Stimulated activated CD4-positive, alpha-beta T cell treated with anti-CD3 and anti-CD28 coated beads, Interleukin-15, amount 100 ng/mL, for 48 hours (primary cell): Measurements from ENCODE around the gene OSBPL8.

Experiments used
- DNase-seq, 2 donors: peaks; one replicate each; pipeline ENCODE4 v3.0.0-alpha.2; 2020; ENCODE audit warnings: low read depth in 2 of 2

OSBPL8 gene

GRCh38 chr12:76470028-76470939 is 89.3 kb downstream of the OSBPL8 start:
- DNase-seq = no peak

GRCh38 chr12:76464631-76465166 is 94.9 kb downstream of the OSBPL8 start:
- no peak for DNase-seq

- no peak for DNase-seq
These were observed 96.8 kb downstream of the OSBPL8 start for GRCh38 chr12:76462668-76463224.

GRCh38 chr12:76460807-76461206 is 98.8 kb downstream of the OSBPL8 start:
- DNase-seq = no peak

GRCh38 chr12:76457818-76458217 is 101.8 kb downstream of the OSBPL8 start:
- no peak for DNase-seq

GRCh38 chr12:76457010-76457409 is 102.6 kb downstream of the OSBPL8 start:
- no peak for DNase-seq

- peak in 1 of 2 donors; percentile 7 for DNase-seq
These were observed 103.8 kb downstream of the OSBPL8 start for GRCh38 chr12:76455582-76456345.

DNA sequence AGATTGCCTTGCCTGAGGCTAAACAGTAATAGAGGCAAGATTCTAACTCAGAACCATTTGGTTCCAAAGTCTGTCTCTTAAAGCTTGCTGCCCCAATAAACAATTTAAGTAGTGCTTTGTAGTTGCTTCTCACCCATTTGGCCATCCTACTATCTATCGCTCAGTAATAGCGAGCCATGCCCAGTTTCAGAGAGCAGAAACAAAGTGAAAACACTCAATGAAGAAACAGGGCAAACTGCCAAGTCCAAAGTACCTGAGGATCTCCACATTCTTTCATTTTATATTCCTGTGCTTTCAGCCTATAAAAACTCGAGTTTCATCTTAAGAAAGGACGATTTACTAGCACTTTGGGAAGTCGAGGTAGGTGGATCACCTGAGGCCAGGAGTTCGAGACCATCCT is 108.0 kb downstream of the OSBPL8 start:
- no peak for DNase-seq

DNA sequence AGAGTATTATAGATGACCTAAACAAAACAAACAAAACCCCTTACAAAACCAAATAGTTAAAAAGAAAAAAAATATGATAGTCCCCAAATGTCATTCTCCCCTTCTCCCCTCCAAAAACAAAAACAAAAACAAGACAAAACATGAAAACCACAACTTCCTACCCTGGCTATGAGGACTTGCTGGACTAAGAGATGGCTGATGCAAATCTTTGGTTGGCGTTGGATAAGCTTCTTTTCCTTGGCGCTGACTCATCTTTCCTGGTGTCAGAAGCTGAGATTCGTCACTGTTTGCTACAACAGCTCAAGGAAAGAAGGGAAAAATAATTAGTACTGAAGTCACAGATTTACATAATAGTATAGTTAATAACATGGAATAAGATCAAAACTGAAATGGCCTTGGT is 108.9 kb downstream of the OSBPL8 start:
- no peak for DNase-seq

- no peak for DNase-seq
These were observed 109.6 kb downstream of the OSBPL8 start for GRCh38 chr12:76449993-76450392.

- DNase-seq = no peak
These were observed 110.0 kb downstream of the OSBPL8 start for GRCh38 chr12:76449583-76449982.

DNA sequence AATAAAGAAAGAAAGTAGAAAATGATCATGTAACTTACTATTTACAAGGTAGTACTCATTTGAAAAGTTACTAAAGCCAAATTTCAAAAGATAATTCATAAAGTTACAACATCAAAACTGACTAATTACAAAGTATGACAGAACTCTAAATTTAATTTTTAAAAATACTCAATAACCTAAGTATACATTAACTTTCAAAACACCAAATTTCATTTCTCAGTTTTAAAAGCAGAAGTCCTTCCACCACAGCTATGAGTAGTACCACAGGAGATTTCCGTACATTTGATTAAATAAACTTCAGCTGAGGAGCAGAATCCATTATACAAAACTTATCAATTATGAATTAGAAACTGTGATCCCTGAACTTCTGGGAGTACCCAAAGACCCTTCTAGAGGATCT is 110.6 kb downstream of the OSBPL8 start:
- no peak for DNase-seq

GRCh38 chr12:76446090-76446489 is 113.5 kb downstream of the OSBPL8 start:
- no peak for DNase-seq

- DNase-seq = no peak
These were observed 114.1 kb downstream of the OSBPL8 start for GRCh38 chr12:76445462-76445861.

GRCh38 chr12:76444408-76444984 is 115.1 kb downstream of the OSBPL8 start:
- DNase-seq = no peak

DNA sequence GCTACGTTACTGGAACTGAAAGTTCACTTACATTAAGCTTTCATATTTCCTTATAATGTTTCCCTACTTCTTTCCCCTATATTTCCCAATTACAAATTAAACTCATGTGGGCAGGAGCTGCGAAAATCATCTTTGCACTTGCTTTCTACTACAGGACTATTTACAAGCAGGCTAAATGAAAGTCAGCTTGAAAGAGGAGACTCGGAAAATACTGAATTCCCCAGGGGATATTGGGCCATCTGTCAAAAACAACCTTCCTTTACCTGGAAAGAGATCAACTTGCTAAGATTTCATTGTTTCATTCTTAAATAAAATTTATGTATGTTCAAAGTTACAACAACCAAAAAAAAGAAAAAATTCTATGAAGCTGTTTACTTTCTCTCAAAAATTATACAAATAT is 118.6 kb downstream of the OSBPL8 start:
- DNase-seq = no peak

DNA sequence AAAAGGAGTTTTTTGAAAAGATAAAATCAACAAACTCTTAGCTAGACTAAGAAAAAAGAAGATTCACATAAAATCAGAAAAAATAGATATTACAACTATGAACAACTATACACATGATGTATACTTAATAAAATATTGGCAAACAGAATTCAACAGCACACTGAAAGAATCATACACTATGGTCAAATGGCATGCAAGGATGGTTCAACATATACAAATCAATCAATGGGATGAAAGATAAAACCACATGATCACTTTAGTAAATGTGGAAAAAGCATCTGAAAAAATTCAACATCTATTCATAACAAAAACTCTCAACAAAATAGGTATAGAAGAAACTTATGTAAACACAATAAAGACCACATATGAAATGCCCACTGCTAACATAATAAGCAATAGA is 126.8 kb downstream of the OSBPL8 start:
- DNase-seq = no peak

DNA sequence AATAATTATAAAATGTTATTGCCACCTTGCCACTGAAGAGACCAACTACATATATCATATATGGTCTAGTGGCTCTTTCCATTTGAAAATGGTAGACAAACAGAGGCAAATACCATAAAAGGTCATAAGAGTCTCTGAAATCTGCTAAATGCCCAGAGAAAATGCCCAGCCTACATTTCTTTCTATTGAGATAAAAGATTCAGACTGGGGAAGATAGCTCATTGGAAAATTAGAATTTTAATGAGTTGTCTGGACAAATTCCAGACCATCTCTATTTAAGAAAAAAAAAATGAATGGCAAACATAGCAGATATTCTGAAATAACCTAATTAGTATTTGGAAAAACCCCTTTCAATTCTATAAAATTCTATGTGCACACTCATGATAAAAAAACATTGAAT is 131.5 kb downstream of the OSBPL8 start:
- no peak for DNase-seq

DNA sequence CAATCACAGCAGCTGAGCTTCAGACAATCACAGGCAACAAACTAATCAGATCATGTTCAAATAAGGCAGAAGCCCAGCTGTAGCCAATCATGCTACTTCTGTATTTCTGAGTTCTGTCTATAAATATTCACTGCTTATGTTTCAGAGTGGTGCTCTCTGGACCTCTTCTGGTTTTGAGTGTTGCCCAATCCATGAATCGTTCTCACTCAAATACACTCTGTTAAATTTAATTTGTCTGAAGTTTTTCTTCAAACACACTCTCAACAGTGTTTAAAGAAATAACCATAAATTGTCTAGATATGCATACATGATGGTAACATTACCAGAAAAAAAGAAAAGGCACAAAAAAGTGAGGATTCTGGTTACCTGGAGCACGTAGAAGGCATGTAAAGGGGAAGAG is 133.4 kb downstream of the OSBPL8 start:
- DNase-seq = no peak

DNA sequence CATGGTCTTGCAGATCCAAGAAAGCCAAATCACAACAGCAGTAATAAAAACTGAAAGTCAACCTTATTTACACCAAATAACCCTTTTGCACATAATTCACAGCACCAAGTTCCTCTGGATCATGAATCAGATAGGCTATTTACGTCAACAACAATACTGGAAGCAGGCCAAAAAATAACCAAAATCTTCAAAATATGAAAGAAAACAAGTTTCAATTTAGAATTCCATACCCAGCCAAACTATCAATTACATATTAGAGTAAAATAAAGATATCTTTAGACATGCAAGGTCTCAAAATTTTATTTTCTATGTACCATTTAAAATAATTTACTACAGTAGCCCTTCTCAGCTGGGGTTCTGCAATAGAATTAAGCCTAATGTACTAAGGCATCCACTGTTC is 134.6 kb downstream of the OSBPL8 start:
- DNase-seq = no peak

DNA sequence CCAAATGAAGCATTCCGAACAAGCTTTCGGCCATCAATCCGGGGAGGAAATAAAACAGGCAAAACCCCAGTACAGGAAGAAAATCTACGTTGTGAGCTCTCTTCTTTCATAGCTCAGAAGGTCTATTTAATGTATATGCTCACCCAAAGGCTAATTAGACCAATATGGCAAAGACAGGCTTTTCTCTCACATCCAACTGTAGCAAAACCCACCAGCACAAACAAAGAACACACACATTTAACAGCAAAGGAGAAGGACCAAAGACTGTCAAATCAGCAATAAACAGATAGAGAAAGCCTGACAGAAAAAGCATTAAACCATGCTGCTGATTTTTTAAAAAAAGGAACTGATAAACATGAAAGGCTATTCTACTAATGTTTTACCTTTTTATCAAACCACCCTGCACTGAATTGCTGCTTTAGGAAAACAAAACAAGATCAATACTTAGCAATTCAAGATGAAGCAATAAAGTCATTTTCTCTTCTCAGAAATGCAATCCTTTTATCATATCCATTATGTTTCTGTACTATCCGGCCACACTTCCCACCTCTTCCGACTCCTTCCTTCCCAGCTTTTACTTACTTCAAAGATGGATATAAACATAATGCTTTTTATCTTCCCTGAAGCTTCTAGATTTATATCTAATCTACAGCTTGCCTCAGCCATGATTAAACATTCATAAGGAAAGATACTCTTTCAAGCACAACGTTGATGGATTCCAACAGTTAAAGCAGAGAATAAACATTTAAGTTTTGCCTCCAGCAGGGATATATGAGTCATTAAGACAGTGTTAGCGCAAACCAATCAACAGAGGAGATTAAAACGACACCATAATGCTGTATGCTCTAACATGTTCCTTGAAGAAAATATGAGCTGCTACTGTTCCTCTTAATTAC is 136.8 kb downstream of the OSBPL8 start:
- DNase-seq = no peak
